Fibroblast of mammary gland (primary cell): ENCODE results near the gene ACSM2B.
"Not testable (repeated sequence)": the region's sequence is repeated elsewhere in the genome, so short reads cannot be mapped to it uniquely, and the experiment has no call there.

ENCODE experiments used
- DNase-seq: peaks from one replicate; pipeline ENCODE4 v3.0.0-alpha.2; 2010; ENCODE audit warnings: low read depth
- H3K4me3 ChIP-seq: 2 replicates; pipeline ENCODE4 v1.5.1; 2011; ENCODE audit warnings: low read depth, mild to moderate bottlenecking, low read length, moderate library complexity; ENCODE audit not compliant: control insufficient read depth
- TF ChIP-seq, protein P1 (sequence below): conservative IDR thresholded peaks from 2 replicates; pipeline ENCODE4 v1.5.1; 2011; ENCODE audit warnings: low read depth, low read length, inconsistent platforms; ENCODE audit not compliant: control insufficient read depth, insufficient read depth

The ACSM2B gene

DNA sequence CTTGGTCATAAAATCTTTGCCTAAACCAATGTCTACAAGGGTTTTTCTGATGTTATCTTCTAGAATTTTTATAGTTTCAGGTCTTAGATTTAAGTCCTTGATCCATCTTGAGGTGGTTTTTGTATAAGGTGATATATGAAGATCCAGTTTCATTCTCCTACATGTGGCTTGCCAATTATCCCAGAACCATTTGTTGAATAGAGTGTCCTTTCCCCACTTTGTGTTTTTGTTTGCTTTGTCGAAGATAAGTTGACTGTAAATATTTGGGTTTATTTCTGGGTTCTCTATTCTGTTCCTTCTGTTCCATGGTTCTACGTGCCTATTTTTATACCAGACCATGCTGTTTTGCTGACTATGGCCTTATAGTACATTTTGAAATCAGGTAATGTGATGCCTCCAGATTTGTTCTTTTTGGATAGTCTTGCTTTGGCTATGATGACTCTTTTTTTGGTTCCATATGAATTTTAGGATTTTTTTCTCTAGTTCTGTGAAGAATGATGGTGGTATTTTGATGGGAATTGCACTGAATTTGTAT, 7.0 kb downstream of the ACSM2B start:
- DNase-seq, H3K4me3 ChIP-seq: not testable (repeated sequence)

DNA sequence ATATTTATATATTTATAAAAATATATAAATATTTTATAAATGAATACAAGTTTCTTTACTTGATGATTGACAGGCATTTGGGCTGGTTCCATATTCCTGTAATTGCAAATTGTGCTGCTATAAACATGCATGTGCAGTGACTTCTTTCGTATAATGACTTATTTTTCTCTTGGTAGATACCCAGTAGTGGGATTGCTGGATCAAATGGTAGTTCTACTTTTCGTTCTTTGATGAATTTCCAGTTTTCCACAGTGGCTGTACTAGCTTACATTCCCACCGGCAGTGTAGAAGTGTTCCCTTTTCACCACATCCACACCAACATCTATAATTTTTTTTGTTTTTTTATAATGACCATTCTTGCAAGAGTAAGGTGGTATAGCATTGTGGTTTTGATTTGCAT, 7.8 kb downstream of the ACSM2B start:
- TF ChIP-seq, protein P1, sequence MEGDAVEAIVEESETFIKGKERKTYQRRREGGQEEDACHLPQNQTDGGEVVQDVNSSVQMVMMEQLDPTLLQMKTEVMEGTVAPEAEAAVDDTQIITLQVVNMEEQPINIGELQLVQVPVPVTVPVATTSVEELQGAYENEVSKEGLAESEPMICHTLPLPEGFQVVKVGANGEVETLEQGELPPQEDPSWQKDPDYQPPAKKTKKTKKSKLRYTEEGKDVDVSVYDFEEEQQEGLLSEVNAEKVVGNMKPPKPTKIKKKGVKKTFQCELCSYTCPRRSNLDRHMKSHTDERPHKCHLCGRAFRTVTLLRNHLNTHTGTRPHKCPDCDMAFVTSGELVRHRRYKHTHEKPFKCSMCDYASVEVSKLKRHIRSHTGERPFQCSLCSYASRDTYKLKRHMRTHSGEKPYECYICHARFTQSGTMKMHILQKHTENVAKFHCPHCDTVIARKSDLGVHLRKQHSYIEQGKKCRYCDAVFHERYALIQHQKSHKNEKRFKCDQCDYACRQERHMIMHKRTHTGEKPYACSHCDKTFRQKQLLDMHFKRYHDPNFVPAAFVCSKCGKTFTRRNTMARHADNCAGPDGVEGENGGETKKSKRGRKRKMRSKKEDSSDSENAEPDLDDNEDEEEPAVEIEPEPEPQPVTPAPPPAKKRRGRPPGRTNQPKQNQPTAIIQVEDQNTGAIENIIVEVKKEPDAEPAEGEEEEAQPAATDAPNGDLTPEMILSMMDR = no peak
- no peak overlapping the region for H3K4me3 ChIP-seq
- DNase-seq = no peak

DNA sequence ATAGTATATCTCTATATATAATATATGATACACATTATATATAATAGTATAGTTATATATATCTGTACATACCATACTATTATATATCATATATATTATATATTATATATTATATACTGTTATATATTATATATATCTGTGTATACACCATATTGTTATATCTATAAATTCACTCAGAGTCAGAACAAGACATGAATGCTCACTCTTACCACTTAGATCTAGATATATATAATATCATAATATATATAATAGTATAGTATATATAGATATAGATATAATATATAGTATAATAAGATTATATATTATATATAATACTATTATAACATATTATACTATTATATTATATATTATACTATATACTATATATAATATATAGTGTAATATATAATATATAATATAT, 9.3 kb downstream of the ACSM2B start:
- TF ChIP-seq, protein P1 = no peak
- H3K4me3 ChIP-seq = no peak overlapping the region
- no peak for DNase-seq

DNA sequence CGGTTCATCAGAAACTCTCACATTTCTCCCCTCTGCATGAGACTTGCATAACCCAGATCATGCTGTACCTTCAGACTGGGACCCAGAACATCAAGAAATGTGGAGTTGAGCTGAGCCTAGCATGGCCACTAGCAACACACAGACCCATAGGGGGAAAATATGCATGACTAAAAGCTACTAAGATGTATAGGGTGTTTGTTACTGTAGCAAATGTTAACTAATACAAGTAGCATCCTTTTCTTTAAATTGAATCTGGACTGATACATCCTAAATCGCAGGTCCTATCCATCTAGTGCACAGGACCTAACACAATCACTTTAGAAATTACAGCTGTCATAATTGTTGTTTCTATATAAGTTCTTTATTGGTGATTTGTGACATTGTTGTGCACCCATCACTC, 10.8 kb downstream of the ACSM2B start:
- not testable (repeated sequence) for H3K4me3 ChIP-seq, DNase-seq

DNA sequence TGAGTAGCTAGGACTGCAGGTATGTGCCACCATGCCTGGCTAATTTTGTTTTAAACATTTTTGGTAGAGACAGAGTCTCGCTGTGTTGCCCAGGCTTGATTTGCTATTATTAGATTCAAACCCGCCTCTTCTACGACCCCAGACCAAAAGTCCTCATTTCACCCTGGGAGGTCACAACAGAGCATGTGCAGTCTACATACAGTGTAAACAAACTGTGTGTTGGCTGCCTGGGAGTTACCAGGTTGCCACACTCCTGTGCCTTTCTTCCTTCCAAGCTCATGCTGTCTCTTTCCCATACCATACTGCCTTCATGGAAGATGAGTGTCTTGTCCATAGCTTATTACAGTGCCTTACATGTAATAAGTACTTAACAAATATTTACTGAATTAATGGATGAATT, 11.9 kb downstream of the ACSM2B start:
- H3K4me3 ChIP-seq, DNase-seq: not testable (repeated sequence)

DNA sequence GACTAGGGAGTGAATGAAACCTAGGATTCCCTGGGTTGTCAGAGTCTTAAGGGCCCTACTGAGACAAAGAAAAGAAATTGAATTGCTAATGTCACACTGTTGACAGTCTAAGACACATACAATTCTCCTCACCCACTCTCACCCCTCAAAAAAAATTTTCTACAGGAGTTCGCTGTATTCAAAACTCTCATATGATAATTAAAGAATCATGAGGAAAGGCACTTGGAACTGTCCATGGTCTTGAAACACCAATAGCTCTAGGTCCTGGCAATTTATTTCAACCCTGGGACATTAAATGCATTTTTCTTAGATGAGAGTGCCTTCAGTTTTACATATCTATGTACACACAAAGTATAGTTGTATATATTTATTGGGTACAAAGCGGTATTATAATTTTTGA, 20.5 kb downstream of the ACSM2B start:
- not testable (repeated sequence) for H3K4me3 ChIP-seq, DNase-seq

DNA sequence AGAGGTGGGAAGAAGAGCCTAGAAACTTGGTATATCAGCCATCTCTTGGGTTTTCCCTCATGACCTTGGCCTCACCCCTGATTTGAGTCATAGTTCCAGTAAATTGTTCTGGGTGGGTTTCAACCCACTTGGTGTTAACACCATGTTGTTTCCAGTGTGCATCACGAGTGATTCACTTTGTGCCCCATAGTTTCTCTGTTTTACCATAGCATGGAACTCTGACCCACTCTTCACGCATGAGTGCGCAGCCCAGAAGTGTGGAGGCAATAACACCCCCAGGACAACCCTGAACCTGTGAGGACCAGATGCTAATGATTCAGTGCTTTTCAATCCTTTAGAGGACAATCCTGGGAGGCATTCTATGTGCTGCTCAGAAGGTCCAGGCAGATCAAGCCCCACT, 21.5 kb downstream of the ACSM2B start:
- H3K4me3 ChIP-seq, DNase-seq: not testable (repeated sequence)

DNA sequence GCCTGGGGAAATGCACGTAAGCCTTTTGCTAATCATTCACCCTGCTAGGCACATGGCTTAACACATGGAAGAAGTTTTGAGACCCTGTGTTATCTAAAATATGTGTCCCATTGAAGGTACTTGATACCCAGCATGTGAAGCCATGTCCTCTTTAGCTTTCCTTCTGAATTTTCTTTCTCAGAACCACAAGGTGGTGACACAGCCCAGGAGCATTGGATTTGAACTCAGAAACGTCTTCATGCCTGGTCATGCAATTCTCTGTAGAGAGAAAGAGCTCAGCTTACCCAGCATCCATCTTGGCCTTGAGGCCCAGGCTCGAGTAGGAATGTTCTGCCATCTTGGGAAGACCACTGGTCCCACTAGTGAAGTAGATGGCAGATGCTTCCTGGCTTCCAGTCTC, 22.7 kb downstream of the ACSM2B start:
- not testable (repeated sequence) for H3K4me3 ChIP-seq, DNase-seq

DNA sequence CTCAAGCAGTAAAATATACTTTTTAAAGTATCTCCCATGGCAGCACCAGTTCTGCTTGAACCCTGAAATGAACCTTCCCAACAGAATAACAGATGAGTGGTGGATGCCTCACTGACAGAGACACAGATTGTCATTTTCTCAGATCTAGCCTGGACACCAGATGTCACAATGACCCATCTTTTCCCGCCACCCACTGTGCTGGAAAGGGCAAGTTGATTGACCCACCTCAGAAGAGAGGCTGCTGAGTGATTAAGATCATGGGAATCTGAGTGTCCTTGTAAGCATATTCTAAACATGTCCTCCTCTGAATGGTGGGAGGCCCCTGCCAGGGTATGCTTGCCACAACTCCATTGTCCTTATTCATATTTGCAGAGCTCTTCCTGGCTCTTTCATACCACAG, 29.2 kb downstream of the ACSM2B start:
- not testable (repeated sequence) for DNase-seq, H3K4me3 ChIP-seq

DNA sequence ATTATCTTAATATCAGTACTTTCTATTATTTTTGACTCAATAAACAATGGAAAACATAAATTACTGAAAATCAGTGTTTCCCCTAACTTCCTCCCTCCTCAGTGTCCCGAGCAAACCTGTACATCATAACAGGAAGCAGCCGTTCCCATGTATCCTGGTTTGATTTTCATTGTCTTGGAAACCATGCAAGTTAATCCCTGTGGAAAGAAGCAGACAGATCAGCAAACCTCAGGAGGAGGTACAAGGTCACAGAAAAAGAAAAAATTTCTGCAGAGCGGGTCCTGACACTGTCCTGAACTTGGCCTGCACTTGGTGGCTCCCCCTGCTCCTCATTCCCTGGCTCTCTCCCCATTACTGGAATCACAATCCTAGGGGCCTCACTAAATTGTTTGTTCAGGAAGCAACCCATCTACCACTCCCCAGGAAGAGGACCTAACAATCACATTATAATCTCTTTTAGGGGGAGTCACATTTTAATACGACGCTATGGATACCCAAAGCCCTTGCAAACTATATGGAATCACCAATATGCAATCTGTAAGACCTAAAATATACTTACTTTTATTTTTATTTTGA, 29.8 kb downstream of the ACSM2B start:
- H3K4me3 ChIP-seq, DNase-seq: not testable (repeated sequence)

DNA sequence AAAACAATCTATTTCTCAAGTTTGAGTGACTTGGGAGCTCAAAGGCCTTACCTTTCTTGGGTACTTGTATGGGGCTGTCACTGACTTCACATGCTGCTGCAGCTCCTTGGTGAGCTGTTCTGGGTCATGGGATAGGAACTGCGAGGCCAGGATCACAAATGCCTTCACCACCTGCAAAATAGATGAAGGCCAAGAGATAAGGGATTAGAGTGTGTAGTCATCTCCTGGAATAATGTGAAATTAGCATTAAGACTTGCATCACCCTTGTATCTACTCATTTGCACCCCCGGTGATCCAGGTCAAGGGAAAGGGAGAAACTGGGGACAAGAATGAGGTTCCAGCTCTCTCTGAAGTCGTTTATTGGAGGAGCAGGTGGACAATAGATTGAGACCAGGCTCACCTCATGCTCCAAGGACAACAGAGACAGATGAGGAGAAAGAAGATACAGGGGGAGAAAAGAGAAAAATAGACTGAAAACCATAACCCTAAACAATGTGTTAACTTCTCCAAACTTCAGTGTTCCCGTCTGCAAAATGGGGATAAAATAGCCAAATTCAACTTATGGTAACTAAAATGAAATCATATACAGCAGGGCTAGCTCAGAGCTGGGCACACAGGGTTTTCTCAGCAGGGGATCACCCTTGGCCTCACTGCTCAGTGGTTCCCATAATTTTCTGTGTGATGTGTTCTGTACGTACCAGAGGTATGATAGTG, 35.4 kb downstream of the ACSM2B start:
- not testable (repeated sequence) for H3K4me3 ChIP-seq, DNase-seq

DNA sequence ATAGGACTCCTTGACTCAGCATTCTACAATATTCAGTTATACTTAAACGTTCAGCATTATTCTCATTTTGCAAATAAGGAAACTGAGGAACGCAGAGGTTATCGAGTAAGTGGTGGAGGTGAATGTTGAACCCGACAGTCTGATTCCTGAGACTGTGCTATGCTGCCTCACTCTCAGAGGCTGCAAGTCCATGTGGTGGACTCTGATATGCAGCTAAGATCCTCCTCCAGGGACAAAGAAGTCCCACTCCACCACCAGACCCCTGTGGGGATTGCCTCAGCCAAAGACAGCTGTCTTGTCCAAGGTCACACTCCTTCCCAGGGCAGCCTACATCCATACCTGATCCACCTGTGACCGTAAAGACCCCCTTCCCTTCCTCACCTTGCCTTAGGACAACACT, 37.5 kb downstream of the ACSM2B start:
- no peak for DNase-seq
- no peak overlapping the region for H3K4me3 ChIP-seq
- TF ChIP-seq, protein P1 = no peak
